ENCODE measurements around the gene ELF2.

ELF2 gene

DNA sequence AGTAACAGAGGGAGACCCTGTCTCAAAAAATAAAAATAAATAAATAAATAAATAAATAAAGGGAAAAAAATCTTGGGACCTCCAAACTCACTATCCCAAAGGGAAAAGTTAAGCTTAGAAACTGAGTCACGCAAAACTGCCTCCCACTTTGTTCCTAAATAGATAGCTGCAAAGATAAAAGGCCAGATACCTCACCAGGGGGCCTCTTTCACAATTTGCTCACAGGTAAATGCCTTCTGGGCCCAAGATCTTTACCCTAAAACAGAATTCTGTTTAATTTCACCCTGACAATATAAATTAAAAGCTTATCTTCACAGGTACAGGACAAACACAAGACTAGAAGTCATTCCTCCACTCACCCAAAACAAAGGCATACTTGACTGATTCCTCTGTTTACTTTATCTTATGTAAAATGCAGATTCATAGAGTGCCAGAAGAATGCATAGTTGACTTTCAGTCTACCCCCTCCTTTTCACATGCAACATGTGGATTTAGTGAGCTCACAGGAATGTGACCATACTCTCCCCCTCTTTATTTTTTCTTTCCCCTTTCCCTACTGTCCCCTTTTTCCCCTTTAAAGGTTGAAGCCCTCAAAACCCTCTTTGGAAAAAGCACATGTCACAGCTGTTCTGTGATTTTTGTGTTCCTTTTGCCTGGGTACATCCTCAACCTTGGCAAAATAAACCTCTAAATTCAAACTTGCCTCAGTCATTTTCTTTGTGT lies 23.4 kb downstream of the ELF2 start:
- DNase-seq (ENCODE audit: low spot score), result no peak
- TF ChIP-seq, protein P1, sequence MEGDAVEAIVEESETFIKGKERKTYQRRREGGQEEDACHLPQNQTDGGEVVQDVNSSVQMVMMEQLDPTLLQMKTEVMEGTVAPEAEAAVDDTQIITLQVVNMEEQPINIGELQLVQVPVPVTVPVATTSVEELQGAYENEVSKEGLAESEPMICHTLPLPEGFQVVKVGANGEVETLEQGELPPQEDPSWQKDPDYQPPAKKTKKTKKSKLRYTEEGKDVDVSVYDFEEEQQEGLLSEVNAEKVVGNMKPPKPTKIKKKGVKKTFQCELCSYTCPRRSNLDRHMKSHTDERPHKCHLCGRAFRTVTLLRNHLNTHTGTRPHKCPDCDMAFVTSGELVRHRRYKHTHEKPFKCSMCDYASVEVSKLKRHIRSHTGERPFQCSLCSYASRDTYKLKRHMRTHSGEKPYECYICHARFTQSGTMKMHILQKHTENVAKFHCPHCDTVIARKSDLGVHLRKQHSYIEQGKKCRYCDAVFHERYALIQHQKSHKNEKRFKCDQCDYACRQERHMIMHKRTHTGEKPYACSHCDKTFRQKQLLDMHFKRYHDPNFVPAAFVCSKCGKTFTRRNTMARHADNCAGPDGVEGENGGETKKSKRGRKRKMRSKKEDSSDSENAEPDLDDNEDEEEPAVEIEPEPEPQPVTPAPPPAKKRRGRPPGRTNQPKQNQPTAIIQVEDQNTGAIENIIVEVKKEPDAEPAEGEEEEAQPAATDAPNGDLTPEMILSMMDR (IDR thresholded peaks at IDR 0.05; ENCODE audit: extremely low read depth, missing control alignments), result no peak

DNA sequence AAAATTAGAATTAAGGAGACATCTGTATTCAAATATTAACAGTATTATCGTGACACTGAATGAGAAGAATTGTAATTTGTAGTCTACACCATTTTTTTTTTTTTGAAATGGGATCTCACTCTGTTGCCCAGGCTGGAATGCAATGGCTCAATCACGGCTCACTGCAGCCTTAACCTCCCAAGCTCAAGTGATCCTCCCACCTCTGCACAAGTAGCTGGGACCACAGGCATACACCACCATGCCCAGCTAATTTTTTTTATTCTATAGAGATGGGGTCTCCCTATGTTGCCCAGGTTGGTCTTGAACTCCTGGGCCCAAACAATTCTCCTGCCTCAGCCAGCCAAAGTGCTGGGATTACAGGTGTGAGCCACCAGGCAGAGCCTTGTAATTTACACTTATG lies 24.8 kb downstream of the ELF2 start:
- DNase-seq (ENCODE audit: low spot score), result no peak
- TF ChIP-seq, protein P1 (IDR thresholded peaks at IDR 0.05; ENCODE audit: extremely low read depth, missing control alignments), result no peak

DNA sequence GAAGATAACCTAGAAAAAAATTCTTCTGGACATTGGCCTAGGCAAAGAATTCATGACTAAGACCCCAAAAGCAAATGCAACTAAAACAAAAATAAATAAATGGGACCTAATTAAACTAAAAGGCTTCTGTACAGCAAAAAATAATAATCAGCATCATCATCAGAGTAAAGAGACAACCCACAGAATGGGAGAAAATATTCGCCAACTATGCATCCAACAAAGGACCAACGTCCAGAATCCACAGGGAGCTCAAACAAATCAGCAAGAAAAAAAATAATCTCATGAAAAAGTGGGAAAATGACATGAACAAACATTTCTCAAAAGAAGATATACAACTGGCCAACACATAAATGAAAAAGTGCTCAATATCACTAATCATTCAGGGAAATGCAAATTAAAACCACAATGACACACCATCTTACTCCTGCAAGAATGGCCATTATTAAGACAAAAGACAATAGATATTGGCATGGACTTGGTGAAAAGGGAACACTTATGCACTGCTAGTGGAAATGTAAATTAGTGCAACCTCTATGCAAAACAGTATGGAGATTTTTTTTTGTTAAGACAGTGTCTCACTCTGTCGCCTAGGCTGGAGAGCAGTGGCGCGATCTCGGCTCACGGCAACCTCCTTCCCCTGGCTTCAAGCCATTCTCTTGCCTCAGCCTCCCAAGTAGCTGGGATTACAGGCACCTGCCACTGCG lies 29.9 kb downstream of the ELF2 start:
- DNase-seq (ENCODE audit: low spot score), result no peak
- TF ChIP-seq, protein P1 (IDR thresholded peaks at IDR 0.05; ENCODE audit: extremely low read depth, missing control alignments), result no peak

DNA sequence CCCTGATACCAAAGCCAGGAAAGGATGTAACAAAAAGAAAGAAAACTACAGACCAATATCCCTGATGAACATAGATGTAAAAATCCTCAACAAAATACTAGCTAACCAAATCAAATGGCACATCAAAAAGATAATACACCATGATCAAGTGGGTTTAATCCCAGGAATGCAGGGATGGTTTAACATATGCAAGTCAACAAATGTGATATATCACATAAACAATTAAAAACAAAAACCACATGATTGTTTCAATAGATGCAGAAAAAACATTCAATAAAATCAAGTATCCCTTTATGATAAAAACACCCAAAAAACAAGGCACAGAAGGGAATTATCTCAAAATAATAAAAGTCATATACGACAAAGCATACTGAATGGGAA lies 31.5 kb downstream of the ELF2 start:
- TF ChIP-seq, protein P1 (IDR thresholded peaks at IDR 0.05; ENCODE audit: extremely low read depth, missing control alignments), result no peak
- no peak for DNase-seq (ENCODE audit: low spot score)

DNA sequence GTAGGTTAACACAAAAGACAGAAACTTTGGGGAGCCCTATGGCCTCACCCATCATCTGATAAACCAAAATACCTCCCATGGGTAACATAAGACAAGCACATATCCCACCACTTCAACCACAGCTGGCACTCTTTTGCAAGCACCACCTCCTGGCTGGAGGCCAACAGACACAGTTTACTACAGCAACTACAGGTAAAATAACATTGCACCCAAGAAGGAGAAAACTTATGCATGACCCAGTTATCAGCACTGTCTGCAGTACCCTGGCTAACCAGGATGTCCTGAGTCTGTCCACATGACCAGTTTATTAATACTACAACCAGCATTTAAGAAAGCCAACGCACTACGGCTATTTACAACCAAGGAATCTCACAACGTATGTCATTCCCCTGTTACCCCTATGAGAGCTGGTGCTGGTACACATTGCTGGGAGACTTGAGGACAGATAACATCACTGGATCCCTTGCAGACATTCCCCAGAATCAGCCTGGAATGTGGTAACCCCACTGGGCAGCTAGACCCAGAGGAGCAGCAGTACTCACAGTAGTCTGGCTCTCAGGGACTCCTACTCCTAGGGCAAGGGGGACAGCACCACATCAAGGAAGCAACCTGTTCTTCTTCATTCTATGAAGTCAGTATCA lies 32.0 kb downstream of the ELF2 start:
- TF ChIP-seq, protein P1 (IDR thresholded peaks at IDR 0.05; ENCODE audit: extremely low read depth, missing control alignments), result no peak
- DNase-seq (ENCODE audit: low spot score), result no peak

DNA sequence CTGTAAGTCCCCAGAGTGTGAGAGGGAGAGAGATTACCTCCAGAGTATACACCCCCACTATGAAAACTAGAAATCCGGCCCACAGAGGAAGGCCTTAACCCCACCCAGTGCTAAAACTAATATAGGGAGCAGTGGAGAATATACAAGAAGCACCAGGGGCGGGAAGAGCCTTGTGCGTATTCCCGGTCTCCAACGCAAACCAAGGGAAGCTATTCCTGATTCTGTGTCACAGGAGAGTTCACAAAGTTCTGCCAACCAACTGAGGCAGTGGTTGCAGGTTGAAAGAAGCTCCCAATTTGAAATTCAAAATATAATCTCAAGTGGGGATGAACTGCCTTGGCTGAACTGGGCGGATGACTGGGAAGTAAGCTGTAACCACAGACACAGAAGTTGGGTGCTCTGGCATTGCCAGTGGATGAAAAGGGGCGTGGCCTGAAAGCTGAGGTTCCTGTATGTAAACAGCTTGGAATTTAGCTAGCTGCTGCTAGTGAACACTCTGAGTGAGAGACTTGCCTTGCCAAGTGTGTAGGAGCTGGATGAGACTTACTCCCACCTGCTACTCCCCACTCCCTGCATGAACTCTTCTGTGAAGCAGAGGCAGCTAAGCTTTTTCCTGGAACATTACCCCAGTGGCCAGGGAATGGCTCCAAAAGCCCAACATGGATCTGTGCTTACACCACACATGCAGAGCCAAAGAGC lies 32.7 kb downstream of the ELF2 start:
- DNase-seq (ENCODE audit: low spot score), result no peak
- TF ChIP-seq, protein P1 (IDR thresholded peaks at IDR 0.05; ENCODE audit: extremely low read depth, missing control alignments), result no peak
